GM04503 (cell line): Measurements from ENCODE around the gene ATP5ME.
"Not testable (repeated sequence)": the region's sequence is repeated elsewhere in the genome, so short reads cannot be mapped to it uniquely, and the experiment has no call there.

Experiments
- DNase-seq: peaks from one replicate; pipeline ENCODE4 v3.0.0-alpha.2; 2012; ENCODE audit warnings: low read depth

Gene ATP5ME

DNA sequence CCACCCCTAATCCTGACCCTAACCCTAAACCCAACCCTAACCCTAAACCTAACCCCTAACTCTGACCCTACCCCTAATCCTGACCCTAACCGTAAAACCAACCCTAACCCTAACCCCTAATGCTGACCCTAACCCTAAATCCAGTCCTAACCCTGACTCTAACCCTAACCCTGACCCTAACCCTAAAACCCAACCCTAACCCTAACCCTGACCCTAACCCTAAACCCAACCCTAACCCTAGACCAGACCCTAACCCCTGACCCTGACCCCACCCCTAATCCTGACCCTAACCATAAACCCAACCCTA, 30.8 kb upstream of the ATP5ME start:
- DNase-seq: no peak

DNA sequence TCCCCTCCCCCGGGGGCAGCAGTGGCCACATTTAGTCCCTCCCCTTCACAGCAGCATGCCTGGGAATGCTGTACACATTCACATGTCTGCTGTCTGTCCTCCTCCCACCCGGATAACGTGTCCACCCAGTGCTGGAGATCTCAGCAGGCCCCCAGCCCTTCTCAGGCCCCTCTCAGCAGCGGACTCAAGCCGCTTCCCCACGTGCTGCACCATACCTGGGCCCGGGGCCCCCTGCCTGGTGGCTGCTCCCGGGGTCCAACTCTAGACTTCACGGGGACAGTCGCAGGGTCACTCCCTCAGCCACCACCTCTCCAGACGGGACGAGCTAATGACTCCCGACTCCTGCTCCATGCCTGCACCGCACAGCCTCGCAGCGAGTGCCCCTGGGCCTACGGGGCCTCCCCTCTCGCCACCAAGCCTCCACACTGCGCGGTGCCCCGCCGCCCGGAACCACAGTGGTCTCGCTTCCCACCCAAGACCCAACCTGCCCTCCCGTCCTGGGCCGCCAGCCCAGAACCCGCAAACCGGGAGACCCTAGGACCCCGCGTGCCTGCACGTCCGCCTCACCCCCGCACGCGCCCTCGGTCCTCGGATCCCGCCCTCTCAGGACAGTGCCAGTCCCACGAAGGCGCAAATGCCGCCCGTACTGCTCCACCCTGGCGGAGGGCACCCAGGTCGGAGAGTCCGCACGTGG, 30.3 kb upstream of the ATP5ME start:
- no peak for DNase-seq

DNA sequence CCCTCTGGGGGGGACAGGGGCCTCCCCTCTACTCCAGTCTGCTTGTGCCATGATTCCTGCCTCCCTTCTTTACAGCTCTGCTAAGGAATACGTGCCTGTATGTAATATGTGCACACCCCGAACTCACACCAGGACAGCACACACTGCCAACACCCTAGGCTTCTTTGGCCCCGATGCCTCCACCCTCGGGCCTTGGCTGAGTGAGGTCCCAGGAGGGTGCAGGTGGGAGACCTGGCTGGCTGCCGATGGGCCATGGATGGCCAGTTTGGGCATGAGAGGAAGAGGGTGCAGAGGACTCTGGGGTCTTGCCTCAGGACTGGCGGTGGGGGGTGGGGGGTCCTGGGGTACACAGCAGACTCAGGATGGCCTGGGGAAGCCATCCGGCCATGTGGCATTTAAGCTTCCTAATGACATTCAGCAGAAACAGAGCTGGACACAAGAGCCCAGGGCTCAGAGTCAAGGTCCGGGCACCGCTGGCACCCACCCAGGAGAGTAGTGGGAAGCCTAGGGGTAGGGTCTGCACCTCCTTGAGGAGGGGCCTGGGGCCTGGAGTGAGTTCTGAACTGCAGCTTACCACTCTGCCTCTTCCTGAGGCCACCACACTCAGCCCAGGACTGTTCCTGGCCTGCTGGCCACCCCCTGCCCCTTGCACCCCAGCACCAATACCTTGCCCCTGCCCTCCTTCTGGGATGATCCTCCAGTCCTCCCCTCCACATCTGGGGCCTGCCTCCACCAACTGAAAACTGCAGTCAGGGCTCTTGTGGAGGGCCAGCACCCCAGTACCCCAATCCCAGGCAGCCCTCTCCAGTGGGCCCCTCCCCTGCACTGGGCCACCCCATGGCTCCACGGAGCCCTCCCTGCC, 29.5 kb upstream of the ATP5ME start:
- no peak for DNase-seq

GRCh38 chr4:702618-703048, 28.6 kb upstream of the ATP5ME start:
- no peak for DNase-seq

GRCh38 chr4:700587-701264, 26.6 kb upstream of the ATP5ME start:
- DNase-seq: no peak

GRCh38 chr4:699816-700580, 25.9 kb upstream of the ATP5ME start:
- no peak for DNase-seq

GRCh38 chr4:694341-694940, 20.4 kb upstream of the ATP5ME start:
- DNase-seq: not testable (repeated sequence)

- DNase-seq: no peak
Measured at GRCh38 chr4:692771-693554, 18.9 kb upstream of the ATP5ME start.

DNA sequence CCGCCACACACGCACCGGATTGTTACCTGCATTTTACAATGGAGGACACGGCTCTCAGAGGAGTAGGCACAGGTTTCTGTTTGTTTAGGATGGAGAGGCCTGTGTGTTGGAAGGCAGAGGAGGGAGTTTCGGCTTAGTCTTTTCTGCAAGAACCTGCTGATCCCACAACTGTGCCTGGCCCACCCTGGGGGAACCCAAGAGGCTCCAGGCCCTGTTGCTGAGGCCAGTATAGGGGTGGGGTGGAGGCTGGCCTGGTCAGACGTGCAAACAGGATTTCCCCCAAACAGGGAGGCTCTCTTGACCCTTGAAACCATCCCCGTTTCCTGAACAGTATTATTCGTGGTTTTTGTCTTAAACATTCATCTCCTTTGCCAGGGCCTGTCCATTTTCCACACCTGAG, 15.6 kb upstream of the ATP5ME start:
- no peak for DNase-seq

- no peak for DNase-seq
Measured at GRCh38 chr4:688854-689681, 15.0 kb upstream of the ATP5ME start, which contains the start of gene SLC49A3. Gene SLC49A3 (minus strand): TSS chr4:689151. CDS start chr4:689127, 24 bp downstream.

GRCh38 chr4:687971-688853, 14.1 kb upstream of the ATP5ME start:
- DNase-seq: no peak

- peak; percentile 68 for DNase-seq
Measured at GRCh38 chr4:687048-687970, 13.2 kb upstream of the ATP5ME start.

- no peak for DNase-seq
Measured at GRCh38 chr4:686413-687040, 12.5 kb upstream of the ATP5ME start.

DNA sequence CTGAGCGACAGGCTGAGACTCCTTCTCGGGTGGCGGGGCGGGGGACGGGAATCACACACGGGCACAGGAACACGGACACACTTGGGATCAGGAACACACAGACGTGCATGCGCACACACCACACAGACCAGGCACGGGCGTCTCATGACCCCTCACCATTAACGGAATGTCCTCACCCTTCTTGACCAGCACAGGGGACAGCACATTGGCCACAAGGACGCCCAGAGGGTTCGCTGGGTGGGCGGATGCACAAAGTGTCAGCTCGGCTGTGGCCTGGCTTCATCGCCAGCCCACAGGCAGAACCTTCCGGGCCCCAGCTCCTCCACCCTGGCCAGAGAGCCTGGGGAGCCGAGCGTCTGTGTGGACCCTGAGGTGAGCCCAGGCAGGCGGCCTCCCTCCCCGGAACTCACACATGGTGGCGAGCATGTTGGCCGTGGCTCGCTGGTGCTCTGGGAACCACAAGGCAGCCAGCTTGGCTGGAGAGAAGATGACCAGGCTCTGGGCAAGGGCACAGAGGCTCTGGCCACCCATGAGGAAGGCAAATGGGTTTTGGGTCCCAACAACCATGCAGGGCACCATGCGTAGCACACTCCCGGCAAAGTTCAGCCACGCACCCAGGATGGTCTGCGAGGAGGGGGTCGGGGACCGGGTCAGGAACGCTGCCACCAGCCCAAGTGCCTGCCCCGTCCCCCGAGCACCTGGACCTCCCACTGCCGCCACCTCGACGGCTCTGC, 11.8 kb upstream of the ATP5ME start:
- no peak for DNase-seq

- no peak for DNase-seq
Measured at GRCh38 chr4:684623-685327, 10.7 kb upstream of the ATP5ME start.
